GM19467 (cell line): ENCODE measurements around the gene GCHFR.

ENCODE experiments used
- ATAC-seq: cut with Tn5 transposase; IDR thresholded peaks from one replicate; pipeline ENCODE4 v1.9.1; 2021; ENCODE audit warnings: mild to moderate bottlenecking, moderate library complexity; ENCODE audit not compliant: unreplicated experiment

GCHFR gene

DNA sequence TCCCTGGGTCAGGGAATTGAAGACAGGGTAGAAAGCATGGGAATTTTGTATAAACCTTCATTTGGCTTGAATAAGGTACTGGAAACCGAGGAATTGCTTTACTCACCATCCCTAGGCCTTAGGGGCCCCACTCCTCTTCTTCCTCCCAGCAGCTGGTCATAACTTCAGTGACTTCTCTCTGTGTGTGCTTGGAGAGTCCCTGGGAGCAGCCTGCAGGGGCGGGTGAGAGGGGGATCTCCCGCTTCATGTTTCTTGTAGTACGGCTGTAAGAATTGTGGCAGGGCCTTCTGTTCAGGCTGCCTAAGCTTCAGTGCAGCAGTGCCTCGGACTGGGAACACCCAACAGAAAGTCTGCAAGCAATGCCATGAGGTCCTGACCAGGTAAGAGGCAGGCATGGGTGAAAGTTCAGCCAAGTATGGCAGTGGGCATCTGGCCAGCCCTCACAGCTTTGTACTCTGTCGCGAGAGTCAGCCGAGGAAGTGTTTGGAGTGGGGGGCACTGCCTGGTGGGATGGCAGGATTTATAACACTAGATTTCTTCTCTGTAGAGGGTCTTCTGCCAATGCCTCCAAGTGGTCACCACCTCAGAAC is 45.1 kb downstream of the GCHFR start:
- no peak for ATAC-seq

DNA sequence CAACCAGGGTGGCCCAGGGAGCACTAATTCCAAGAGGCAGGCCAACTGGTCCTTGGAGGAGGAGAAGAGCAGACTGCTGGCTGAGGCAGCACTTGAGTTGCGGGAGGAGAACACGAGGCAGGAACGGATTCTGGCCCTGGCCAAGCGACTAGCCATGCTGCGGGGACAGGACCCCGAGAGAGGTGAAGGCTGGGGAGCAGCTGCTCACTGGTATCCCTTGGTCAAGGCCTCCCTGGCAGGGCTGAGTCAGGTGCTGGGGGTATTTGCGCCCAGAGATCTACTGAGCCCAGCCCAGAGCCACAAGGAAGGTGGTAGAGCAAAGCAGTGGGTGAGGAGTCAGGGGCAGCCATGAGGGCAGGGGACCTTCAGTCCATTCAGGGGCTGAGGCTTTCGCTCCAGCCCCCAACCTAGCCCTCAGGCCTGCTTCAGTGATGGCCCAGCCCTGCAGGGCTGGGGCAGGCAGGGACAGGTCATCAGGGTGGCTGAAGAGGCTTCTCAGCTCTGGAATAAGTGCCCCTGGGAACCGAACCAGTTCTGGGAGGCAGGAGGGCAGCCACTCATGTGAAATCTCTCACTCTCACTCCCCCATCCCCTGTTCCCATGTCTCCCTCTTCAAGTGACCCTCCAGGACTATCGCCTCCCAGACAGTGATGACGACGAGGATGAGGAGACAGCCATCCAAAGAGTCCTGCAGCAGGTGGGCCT is 49.0 kb downstream of the GCHFR start:
- ATAC-seq = no peak

DNA sequence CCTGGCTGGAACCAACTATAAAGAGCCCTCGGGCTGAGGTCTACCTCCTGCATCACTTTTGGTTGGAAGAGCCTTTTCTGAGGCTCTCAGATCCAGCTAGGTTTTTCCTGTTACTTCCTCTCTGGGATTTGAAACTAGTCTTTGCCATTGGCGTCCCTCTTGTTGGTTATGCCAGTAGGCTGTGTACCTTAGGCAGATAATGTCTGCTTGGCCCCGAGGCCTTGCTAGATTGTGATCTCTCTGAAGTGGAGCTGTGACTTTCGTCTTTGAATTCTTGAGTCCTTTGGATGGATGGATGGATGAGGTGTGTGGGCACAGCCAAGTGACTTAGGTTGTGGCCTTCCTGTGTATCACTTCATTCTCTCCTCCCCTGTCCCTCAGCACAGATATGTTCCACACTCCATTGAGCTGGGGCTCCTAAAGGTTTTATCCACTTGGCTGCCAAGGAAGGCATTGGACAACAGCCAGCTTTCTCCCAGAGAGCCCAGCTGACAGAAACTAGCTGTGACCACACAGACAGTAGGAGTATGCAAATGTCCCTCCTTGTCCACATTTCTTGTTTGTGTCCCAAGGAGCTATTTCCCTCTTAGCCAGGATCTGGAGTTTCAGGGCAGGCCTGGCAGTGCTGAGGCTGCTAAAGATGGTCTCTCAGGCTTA is 51.3 kb downstream of the GCHFR start:
- ATAC-seq = no peak
